HUES6 (cell line): ENCODE data around the gene PLD1.
"Not testable (repeated sequence)": the region's sequence is repeated elsewhere in the genome, so short reads cannot be mapped to it uniquely, and the experiment has no call there.

Experiments used
- H3K27ac ChIP-seq: 2 replicates; pipeline ENCODE4 v1.7.0; 2013; ENCODE audit warnings: low read depth, mild to moderate bottlenecking, low read length, inconsistent platforms
- H3K27me3 ChIP-seq: 2 replicates; pipeline ENCODE4 v1.6.1; 2013; ENCODE audit warnings: low read length; ENCODE audit not compliant: control insufficient read depth, insufficient read depth
- H3K36me3 ChIP-seq: 2 replicates; pipeline ENCODE4 v1.6.1; 2013; ENCODE audit warnings: low read length; ENCODE audit not compliant: control insufficient read depth, insufficient read depth
- H3K4me1 ChIP-seq: 2 replicates; pipeline ENCODE4 v1.6.1; 2013; ENCODE audit warnings: low read length; ENCODE audit not compliant: control insufficient read depth, insufficient read depth
- H3K4me3 ChIP-seq: 2 replicates; pipeline ENCODE4 v1.5.1; 2013; ENCODE audit warnings: low read depth, low read length
- H3K9ac ChIP-seq: one replicate; pipeline ENCODE4 v1.6.1; 2013; ENCODE audit warnings: mild to moderate bottlenecking, low read length
- H3K9me3 ChIP-seq: 2 replicates; pipeline ENCODE4 v1.6.1; 2013; ENCODE audit warnings: low read depth, low read length; ENCODE audit not compliant: control insufficient read depth, insufficient read depth

The PLD1 gene

DNA sequence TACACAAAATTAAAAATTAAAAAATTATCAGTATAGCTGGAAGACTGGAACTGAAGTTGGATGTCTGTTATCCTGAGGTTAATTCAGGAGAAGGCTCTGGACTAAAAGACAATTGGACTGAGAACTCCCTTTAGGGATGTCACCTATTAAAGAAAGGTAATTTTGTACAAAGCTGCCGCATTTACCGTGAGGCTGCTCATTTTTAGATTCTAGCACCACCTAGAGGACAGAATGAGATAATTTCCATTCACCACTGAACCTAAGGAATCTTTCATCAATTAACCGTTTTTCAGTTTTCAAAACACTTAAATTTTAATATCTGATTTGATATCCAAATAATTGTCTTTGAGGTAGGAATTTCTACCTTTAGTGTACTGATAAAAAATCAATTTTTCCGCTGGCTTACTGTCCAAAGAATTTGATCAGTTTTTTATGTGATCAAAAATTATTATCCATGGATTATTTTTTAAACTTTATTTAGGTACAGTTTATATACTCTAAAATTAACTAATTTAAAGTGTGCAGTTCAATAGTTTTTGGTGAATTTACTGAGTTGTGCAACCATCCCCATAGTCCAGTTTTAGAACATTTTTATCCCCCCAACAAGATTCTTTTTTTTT lies 243.4 kb downstream of the PLD1 start:
- Histone ChIP-seq H3K4me3 (no peak overlapping the region), H3K27me3 (no peaks in the 10 kb centered on the region), H3K9ac (no peak overlapping the region), H3K36me3 (no peaks in the 10 kb centered on the region), H3K27ac (no peak overlapping the region), H3K9me3 (no peaks in the 10 kb centered on the region), H3K4me1 (peaks cover 3% of the 10 kb centered on the region; the same call in 1 of the 2 replicates)

DNA sequence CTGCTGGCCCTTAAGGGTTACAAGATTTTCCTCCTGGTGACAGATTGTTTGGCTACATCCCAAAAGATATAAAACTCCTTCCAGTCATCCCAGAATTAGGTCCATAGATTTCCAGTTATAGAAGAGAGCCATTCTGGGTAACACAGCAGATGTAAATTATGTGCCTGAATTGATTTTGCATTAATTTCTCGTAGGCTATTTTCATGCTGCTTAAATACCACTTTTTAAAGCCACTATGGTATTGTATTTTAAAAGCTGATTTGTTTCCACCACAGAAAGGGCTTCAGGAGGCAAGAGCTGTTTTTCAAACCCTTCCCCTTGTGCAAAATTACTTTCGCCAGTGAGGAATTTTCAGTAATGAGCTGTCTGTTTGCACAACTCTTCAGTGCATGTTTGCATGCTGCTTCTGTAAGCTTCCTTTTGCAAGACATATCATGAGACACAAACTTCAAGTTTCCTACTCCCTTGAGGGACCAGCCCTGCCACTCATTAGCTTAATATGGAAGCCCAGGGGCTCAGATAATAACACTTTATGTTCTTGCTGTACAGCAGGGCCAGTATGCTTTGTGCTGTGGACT lies 244.7 kb downstream of the PLD1 start:
- Histone ChIP-seq H3K9me3 (no peaks in the 10 kb centered on the region), H3K36me3 (no peaks in the 10 kb centered on the region), H3K27ac (no peak overlapping the region), H3K9ac (no peak overlapping the region), H3K4me3 (no peak overlapping the region), H3K4me1 (peaks cover 3% of the 10 kb centered on the region; the same call in 1 of the 2 replicates), H3K27me3 (no peaks in the 10 kb centered on the region)

DNA sequence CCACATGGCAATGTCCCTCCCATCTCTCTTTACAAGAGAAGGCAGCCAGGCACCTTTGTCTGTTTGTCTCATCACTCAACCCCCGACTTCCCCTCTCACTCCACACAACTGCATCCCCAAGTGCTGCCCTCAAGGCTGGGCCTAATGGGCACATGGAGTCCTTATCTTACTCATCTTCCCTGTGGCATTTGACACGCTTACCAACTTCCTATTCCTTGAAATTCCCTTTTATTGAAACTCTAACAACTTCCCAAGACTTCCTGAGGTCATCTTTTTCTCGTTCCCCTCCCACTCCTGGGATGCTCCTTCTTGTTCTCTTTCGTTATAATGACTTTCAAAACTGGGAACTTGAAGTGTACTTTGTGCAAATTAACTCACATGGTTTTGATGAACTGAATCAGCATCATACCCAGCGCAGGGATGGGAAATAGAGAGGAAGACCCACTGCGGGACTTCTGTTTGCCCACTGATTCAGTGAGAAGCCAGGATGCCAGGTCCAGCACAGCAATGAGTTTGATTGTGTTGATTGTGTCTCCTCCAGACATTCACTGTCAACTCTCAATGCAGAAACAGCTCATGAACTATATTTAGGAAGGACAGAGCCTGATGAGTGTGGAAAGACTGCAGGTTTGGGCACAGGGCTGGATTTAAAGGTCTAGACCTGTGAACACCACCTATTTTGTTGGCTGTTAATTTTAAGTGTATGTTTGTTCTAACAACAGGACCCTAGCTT lies 245.4 kb downstream of the PLD1 start:
- Histone ChIP-seq H3K27me3 (no peaks in the 10 kb centered on the region), H3K4me1 (peaks cover 3% of the 10 kb centered on the region; the same call in 1 of the 2 replicates), H3K4me3 (no peak overlapping the region), H3K9ac (no peak overlapping the region), H3K9me3 (no peaks in the 10 kb centered on the region), H3K27ac (no peak overlapping the region), H3K36me3 (no peaks in the 10 kb centered on the region)

DNA sequence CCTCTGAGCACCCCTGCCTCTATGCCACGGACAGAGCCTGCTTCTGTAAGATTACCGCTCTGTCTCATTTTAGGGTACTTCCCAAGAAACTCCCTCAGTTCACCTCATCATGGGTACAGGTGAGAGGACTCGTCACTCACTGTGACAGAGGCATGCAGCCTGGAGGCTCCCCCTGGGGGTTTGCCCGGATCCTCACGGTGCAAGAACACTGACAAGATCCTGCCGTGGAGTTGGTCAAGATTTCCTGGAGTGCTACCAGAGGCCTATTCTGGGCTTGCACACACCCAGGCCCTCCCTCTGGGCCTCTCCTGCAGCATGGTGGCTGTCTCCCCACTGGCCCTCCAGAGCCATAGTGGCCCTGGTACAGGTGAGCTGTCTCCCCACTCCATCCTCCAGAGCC lies 247.0 kb downstream of the PLD1 start:
- no peaks in the 10 kb centered on the region for H3K9me3 ChIP-seq

DNA sequence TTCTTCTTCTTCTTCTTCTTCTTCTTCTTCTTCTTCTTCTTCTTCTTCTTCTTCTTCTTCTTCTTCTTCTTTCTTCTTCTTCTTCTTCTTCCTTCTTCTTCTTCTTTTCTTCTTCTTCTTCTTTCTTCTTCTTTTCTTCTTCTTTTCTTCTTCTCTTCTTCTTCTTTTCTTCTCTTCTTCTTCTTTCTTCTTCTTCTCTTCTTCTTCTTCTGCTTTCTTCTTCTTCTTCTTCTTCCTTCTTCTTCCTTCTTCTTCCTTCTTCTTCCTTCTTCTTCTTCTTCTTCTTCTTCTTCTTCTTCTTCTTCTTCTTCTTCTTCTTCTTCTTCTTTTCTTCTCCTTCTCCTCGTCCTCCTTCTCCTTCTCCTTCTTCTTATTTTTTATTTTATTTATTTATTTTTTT lies 247.8 kb downstream of the PLD1 start:
- H3K27ac ChIP-seq, H3K4me1 ChIP-seq, H3K27me3 ChIP-seq, H3K36me3 ChIP-seq, H3K9me3 ChIP-seq, H3K9ac ChIP-seq, H3K4me3 ChIP-seq: not testable (repeated sequence)

More for the DNA sequence above, 247.0 kb downstream of the PLD1 start:
- Histone ChIP-seq H3K9ac (no peak overlapping the region), H3K27ac (no peak overlapping the region), H3K36me3 (no peaks in the 10 kb centered on the region), H3K4me3 (no peak overlapping the region), H3K4me1 (peaks cover 3% of the 10 kb centered on the region; the same call in 1 of the 2 replicates), H3K27me3 (no peaks in the 10 kb centered on the region)

DNA sequence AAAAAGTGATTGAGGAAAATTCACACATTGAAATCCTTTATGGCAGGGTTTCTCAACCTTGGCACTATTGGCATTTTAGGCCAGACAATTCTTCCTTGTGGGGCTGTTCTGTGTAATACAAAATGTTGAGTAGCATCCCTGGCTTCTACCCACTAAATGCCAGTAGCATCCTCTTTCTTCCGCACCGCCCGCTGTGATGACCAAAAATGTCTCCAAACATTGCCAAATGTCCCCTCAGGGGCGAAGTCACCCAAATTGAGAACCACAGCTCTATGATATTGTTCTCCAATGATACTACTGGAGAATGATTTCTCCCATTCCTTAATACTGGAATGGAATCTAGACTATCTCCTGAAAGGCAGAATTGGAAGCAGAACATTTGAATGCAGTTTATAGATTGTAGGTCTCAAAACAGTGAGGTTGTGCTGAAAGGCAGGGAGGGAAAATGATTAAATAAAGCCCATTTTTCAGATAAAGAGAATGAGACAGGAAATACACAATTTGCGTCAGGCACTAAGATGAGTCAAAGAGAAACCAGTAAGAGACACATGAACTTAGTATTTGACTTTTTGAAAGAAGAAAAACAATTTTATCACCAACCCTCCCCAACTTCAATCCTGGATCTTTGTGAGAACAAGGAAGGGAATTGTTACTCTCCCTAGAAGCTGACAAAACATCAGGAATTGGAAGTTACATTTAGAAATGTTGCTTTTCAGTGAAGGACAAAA lies 248.5 kb downstream of the PLD1 start:
- Histone ChIP-seq H3K4me3 (no peak overlapping the region), H3K27me3 (no peaks in the 10 kb centered on the region), H3K9me3 (no peaks in the 10 kb centered on the region), H3K4me1 (peaks cover 3% of the 10 kb centered on the region; the same call in 1 of the 2 replicates), H3K27ac (no peak overlapping the region), H3K9ac (no peak overlapping the region), H3K36me3 (no peaks in the 10 kb centered on the region)

DNA sequence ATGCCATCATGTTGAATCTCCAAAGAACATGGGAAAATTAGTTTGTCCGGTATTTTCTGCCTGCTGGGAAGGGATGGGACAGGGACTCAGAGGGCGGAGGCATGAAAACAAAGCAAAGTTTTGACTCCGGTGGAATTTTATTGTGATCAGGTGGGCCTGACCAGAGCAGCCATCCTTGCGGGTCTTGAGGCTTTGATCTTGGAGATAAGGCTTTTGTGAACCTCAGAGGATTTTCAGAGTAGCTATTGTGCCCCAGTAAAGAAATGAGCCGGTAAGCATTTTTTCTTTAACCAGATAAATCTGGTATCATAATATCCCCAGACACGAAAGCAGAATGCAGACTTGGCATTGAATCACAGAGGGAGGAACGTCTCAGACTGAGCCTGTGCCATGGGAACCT lies 250.7 kb downstream of the PLD1 start:
- Histone ChIP-seq H3K27me3 (no peaks in the 10 kb centered on the region), H3K4me1 (peaks cover 3% of the 10 kb centered on the region; the same call in 1 of the 2 replicates), H3K4me3 (no peak overlapping the region)

DNA sequence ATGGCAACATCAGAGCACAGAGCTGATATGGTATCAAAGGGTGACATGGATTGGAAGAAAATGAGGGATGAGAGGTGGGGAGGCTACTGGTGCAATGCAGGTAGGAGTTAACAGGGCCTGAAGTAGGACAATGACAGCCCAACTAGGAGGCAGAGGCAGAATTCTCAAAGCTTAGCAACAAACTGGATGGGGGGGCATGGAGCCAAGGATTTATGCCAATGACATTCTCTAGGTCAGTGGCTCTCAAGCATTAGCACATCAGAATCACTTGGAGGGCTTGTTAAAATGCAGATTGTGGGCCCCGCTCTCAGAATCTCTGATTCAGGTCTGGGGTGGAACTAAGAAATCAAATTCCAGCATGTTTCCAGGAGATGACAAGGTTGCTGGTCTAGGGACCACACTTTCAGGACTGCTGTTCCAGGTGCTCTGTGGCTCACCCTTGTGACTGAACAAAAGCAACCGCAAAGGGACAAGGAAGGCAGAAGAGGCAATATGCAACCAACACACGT lies 252.0 kb downstream of the PLD1 start:
- Histone ChIP-seq H3K4me1 (peaks cover 2% of the 10 kb centered on the region; the same call in 1 of the 2 replicates), H3K9me3 (no peaks in the 10 kb centered on the region), H3K9ac (no peak overlapping the region), H3K27me3 (no peaks in the 10 kb centered on the region), H3K27ac (no peak overlapping the region), H3K4me3 (no peak overlapping the region), H3K36me3 (no peaks in the 10 kb centered on the region)

More for the DNA sequence above, 250.7 kb downstream of the PLD1 start:
- H3K36me3 ChIP-seq = no peaks in the 10 kb centered on the region
- H3K9ac ChIP-seq = no peak overlapping the region
- H3K27ac ChIP-seq = no peak overlapping the region
- H3K9me3 ChIP-seq = no peaks in the 10 kb centered on the region

DNA sequence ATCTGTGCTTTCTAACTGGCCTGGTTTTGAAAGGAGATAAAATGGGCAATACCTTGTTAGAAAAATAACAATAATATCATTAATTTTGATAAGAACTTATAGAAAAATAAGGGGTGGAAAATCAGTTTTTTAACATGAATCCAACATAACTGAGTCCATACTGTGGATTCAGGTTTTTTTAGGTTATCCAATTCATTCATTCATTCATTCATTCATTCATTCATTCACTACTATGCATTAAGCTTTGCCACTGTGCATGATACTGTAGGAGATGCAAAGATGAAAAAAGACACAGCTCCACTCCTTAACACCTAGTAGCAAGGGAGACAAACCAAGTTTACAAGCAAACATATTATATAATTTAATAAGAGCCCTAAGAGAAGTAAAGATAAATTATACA lies 253.1 kb downstream of the PLD1 start:
- Histone ChIP-seq H3K4me3 (no peak overlapping the region), H3K36me3 (no peaks in the 10 kb centered on the region), H3K27ac (no peak overlapping the region), H3K27me3 (no peaks in the 10 kb centered on the region), H3K4me1 (peaks cover 2% of the 10 kb centered on the region; the same call in 1 of the 2 replicates), H3K9ac (no peak overlapping the region), H3K9me3 (no peaks in the 10 kb centered on the region)

DNA sequence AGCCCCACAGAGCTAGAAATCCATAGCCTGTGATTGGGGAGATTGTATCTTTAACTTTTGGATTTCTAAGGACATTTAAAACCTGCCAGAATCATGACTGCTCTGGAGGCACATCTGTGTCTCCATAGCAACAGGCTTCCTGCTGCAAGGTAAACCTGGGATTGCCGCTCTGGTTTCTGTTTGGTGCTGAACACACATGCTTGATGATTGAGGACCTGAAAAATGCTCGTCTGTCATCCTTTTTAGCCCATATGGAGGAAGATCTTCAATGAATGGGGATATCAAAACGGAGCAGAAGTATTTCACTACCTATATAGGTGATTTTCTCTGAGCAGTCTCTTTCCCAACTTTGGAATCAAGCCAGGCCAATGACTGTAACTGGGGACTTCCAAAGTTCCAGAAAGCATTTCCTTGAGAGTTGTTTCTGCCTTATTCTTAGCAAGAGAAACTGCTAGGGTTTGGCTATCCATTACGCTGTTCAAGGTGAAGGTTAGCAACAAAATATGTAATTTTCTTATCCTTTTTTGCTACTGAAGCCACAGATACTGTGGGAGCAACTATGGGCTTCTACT lies 253.6 kb downstream of the PLD1 start:
- Histone ChIP-seq H3K4me3 (no peak overlapping the region), H3K27me3 (no peaks in the 10 kb centered on the region), H3K36me3 (no peaks in the 10 kb centered on the region), H3K4me1 (peaks cover 2% of the 10 kb centered on the region; the same call in 1 of the 2 replicates), H3K9me3 (no peaks in the 10 kb centered on the region), H3K27ac (no peak overlapping the region), H3K9ac (no peak overlapping the region)
